Measurements from ENCODE around the gene CCDC89. TPM values are rescaled to one million over a fixed set of nuclear protein-coding genes. Genes with fewer than 3 reads are reported as not detected.
A peak's percentile ranks its signal among the peaks of the same experiment; 100 is the strongest.

Gene CCDC89
- total RNA-seq = 0.41 TPM

DNA sequence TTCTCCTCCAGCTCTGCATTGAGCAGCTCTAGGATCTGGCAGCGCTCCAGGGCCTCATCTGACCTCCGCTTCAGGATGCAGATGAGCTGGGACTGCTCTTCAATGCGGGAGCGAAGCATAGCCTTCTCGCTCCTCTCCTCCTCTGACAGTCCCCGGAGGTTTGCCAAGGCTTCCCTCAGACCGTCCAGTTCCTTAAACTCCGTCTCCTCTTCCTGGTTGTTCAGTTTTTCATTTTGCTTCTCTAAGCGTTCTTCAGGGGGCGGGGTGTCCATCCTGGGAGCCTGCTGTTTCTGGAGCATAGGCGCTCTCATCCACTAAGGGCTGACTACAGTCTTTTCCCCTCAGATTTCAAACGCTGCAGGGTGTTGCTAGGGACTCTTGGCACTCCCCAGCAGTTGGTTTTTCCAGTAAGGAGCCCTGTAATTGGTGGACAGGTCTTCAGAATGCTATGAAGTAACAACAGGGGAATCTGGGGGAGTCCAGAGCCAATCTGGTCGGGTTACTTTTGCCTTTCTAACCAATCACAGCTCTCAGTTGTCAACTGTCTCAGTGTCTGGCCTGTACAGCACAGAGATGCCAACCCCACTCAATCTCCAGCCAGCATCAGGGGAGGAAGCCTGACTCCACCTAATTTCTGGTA is at the start of gene CCDC89:
Gene CCDC89, minus strand, starts transcription at position 376 of the 640 bp plus-strand sequence. Its CDS starts 65 bp downstream, at position 311.
- FAIRE-seq (no peak), DNase-seq (ENCODE audit: low spot score in 2 of 2) (peak; percentile 59 to 73)

DNA sequence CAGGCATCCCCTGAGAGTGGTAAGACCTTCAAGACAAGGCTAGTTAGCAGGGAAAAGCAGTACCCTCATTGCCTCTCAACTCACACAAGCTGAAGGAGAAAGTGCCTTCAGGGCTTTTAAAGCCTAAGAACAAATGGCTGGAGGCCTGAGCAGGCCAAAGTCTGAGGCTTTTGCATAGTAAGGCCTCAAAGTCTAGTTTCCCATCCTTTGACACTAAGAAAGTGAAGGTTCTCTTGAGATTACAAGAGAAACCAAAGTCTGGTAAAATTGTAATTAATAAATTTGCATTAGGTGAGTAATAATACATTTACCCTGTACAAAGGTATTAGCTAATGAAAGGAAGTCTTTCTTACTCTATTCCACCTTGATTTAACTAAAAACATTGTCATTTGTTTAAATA is 47.0 kb upstream of the CCDC89 start:
- no peak for FAIRE-seq

DNA sequence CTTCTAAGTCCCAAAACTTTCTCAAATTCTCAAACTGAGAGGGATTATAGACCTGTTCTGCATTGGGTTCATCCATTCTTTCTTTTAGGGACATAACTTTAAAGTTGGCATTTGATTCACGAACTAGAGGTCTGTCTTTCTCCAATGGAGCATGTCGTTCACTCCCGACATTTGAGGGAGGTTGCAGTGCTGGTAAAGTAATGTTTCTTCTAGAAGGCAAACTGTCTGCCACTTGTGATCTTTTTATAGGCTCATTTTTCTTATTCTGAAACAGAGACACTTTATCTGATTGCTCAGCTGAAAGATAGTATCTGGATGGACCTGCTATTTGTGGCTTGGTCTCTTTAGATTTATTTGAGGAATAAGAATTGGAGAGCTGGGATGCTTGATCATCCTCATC is 40.4 kb upstream of the CCDC89 start:
- FAIRE-seq (no peak), DNase-seq (ENCODE audit: low spot score in 2 of 2) (no peak)

More for the DNA sequence above, 47.0 kb upstream of the CCDC89 start:
- no peak for DNase-seq (ENCODE audit: low spot score in 2 of 2)

DNA sequence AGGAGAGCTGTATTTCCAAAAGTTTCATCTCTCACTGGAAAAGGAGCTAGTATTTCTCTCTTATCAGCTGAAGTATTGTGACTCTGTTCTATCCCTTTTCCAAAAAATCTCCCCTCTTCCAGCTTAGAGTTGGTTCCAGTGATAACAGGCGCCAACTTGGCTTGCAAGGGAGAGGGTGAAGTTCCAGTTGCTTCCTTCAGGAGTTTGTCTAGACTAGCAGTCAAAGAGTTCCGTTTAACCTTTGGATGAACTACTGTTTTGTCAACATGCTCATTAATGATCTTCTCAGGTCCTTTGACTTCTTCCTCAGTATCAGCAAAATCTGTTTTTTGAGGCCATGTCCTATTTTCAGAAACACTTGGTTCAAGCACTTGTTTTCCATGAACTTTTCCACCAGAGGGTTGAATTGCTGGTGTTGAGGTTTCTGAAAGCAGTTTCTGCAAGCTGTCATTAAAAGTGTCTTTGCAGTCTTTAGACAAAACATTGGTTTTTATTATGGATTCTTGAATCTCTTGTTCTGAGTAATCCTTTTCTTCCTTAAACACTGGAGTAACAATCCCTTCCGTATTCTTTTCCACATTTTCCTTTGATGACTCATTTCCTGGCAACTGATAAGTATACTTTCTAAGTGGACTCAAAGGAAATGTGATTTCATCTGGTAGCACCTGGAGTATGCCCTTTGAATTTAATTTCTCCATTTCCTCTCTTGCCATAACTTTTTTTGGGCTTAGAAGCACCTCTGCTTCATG is 39.7 kb upstream of the CCDC89 start:
- DNase-seq (ENCODE audit: low spot score in 2 of 2) (no peak), FAIRE-seq (no peak)

DNA sequence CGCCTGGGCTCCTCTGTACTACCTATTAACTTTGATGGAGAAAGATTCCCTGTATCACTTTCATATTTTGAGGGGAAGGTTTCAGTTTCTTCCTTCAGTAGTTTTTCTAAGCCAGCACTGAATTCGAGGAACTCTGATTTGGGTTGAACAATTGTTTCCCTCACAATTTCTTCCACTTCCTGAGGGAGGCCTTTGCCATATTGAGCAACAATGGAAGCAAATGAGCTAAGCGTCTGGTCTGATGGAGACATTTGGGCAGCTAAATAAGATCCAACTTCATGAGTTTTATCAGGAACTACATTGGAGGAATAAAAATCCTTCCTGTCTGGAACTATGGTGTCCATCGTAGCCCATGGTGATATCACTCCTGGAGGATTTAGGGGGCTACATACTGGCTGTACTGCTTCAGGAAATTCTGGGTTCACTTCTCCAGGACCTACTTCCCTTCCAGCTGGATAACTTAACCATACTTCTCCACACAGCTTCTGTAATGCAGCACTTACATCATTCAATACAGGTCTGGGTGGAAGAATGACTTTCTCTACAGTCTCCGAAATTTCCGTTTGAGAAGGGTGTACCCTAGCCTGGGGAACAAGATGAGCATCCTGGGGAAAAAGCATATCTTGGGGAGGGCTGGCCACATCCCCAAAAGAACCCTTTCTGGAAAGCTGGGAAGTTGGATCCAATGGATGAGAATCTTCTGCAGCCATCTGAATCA is 38.9 kb upstream of the CCDC89 start:
- no peak for DNase-seq (ENCODE audit: low spot score in 2 of 2)
- no peak for FAIRE-seq

DNA sequence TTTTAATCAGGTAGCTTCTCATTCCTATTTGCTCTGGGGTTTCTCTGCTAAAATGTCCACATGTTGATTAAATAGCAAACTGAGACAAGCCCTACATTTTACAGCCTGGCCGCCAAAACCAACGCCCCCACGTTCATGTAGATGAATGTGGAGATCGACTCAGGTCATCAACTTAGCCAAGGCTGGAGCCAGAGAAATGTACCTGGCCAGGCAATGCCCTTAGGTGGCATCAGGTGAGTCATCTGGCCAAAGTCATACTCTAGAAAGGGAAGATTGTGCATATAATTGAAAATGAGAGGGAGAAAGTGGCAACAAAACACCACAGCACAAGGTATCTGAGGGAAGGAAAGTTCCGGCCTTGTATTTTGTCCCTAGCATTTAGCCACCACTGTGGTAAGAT is 37.1 kb upstream of the CCDC89 start:
- FAIRE-seq = no peak

DNA sequence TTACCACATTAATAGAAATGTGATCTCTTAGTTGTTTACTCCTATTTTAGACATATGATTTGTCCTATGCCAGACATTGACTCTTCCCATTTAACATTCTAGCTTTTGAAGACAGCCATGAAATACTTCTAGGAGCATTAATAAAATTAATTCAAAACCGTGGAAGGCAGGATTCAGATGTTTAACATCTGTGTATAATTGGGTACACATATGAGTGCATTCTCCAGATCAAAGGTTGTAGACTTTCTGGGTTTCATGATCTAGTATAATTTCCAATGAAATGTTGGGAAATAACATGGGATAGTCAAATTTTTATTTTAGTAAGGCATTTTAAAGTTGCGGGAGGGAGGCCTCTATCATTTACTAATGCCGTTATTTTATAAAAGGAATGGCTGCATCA is 35.2 kb upstream of the CCDC89 start:
- no peak for DNase-seq (ENCODE audit: low spot score in 2 of 2)
- FAIRE-seq = no peak

More for the DNA sequence above, 37.1 kb upstream of the CCDC89 start:
- DNase-seq (ENCODE audit: low spot score in 2 of 2) = no peak

DNA sequence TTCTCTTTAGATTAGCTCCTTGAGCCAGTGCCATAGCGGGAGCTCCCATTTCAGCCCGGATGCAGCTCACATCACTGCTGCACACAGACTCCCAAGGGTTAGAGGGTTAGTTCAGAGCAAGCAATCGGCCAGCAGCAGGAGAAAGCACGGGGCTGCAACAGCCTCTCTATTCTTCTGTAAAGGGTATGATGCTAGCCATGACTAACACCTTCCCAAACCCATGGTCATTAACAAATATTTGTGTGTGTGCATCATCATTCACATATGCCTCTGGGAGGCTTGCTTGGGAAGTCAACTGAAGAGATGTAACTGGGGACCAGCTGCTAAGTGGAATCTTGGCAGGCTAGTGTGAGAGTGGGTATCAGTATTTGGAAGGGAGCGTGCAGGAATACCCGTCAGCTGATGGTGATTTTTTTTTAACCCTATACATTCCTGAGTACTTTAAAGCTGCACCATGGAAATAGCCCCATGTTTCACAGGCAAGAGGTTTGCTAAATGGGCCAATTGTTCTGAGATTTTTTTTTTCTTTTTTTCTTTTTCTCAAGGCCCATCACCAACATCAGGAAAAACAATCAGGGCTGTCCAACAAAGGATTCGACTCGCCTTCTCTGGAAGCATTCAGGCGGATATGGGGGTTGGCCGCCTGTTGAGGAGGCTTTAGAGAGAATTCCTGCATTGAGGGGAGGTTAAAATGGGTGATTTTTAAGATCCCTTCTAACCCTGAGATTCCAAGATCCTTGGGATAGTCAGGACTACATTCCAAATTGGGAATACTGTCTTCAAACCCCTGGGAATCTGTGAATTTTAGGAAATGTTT is 33.2 kb upstream of the CCDC89 start:
- DNase-seq (ENCODE audit: low spot score in 2 of 2) = peak; percentile 13 to 16
- FAIRE-seq = no peak

DNA sequence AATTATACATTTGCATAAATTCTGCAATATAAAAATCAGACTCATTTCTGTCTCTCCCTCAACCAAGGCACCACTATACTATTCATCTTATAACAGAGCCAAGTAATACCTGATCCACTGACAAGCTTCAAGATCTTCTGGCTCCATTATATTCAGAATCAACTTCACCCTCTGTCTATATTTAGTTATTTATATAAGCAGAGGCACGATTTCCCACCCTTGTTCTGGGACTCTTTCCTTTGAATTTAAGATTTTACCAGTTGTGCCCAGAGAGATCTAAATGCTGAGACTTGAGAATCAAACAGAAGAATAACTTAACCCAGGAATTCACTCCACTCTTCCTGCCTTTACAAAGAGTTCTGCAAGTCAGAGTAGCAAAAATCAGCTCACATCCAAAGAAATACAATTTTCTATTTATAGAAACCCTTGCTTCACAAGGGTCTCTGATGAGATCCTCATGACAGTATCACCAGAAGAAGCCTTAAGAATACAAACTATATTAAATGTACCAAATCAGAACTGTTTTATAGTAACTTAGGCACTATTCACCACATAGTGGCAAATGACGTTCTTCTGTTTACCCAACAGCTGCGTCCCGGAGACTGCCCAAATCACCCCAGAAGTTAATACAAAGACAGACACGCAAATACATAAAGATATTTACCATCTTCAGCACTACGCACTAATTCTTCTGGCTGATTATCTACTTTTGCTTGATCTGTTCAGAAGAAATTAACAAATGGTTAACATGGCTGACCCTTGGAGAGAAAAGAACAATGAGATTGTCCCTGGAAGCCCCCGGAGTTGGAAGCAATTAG is 32.3 kb upstream of the CCDC89 start:
- DNase-seq (ENCODE audit: low spot score in 2 of 2) (no peak), FAIRE-seq (no peak)

DNA sequence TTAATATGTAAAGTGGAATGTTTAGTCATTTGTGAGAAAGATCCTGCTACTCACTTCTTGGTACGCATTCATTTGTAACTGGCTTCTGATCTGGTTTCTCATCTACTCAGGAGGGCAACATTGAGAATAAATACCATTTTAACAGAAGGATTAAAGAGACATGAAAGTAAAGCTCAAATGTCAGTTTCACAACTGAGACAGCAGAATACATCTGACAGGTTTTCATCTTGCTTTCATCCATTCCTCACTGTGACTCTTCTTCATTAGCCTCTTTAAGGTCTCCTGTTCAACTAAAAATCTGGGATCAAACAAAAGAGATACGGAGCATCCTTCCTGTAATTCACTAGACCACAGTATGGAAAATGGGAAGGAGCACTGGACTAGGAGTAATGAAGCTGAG is 31.4 kb upstream of the CCDC89 start:
- FAIRE-seq (no peak), DNase-seq (ENCODE audit: low spot score in 2 of 2) (no peak)

DNA sequence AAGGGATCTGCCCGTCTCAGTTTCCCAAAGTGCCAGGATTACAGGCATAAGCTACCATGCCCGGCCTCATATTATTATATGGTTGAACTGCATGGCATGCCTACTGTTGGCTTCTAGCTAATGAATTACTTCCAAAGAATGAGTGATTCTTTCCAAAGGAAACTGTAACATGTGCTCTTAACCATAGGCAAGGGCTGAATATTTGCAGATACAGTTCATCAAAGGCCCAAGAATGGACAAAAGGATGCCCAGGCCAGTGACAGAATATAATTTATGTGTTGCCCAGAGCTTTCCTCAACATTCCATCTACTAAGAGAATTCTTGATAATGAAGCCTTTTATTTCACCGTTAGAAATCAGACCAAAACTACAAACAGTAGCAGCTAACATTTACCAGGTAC is 27.0 kb upstream of the CCDC89 start:
- DNase-seq (ENCODE audit: low spot score in 2 of 2) (no peak), FAIRE-seq (no peak)

DNA sequence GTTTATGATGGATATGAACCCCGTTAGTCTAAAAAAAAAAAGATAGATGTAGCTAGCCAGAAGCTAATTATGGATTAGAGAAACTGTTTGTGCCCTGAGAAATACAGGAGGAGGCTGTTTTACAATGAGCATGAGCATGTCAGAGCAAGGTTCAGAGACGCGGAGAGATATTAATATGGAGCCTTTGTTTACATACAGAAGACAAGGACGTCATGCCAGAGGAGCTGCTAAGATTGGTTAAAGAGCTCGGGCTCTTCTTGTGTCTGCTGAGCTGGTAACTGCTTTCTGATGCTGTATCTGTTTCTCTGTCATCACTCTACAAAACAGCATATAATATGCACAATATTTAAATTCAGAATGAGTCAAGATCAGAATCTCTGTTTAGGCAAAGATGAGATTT is 24.9 kb upstream of the CCDC89 start:
- FAIRE-seq (no peak), DNase-seq (ENCODE audit: low spot score in 2 of 2) (no peak)

DNA sequence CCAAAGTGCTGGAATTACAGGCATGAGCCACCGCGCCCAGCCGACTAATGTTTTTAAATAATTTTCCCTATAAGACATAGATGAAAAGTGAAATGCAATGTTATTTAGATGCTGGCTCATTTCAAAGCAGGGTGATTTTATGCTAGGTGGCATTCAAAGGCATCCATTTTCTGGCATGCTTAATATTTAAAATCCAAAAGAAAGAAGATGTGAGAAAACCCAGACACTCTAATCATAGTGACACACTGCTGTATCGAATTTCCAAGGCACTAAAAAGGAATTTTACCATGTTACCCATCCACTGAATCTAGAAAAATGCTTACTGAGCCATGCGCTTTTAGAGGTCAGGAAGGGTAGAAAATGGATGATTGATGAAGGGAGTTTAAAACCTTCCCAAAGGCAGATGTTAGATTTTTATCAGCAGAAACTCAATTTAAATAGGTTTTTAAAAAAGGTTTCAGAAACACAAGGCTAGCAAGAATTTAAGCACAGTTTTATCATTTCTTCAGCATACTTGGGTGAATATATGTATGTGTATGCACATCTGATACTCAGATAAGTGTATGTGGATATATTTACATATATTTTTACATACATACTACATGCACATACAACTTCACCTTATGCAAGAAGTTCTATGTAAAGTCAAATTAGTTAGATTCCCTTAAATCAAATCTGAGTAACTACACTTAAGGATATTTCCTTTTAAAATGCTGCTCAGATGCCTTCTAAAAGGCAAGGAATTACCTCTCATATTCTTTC is 24.1 kb upstream of the CCDC89 start:
- FAIRE-seq (no peak), DNase-seq (ENCODE audit: low spot score in 2 of 2) (no peak)

DNA sequence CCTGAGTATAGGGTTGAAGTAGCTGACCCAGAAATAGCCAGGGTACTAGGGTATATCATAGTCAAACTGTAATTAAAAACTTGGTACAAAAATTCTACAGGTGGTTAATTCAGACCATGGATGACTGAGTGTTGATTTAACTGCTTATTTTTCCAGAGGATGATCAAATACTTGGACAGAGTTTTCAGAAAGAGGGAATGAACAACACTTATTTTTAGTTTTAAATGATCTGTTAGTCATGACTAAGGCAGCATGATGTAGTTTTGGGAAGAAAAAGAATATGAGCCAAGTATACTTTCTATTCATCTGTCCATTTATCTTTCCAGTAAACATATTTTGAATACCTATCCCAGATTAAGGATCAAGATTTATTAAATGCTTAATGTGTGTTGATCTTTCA is 19.8 kb upstream of the CCDC89 start:
- no peak for DNase-seq (ENCODE audit: low spot score in 2 of 2)
- no peak for FAIRE-seq

DNA sequence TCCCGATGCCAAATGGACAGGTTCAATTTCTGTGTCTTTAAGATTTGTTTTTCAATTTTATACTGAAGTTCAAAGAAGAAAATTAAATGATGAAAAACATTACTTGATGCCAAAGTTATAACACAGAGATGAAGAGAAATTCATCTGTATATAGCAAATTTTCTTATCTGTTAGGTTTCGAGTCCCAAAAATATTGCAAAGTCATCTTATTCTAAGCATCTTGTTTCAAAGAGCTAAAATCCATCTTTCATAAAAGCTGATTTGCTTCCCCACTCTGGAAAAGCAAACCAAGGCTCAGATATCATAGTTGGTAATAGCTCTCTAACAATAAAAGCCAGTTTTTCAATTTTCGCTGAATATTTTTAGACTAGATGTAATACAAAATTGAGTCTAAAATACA is 19.0 kb upstream of the CCDC89 start:
- DNase-seq (ENCODE audit: low spot score in 2 of 2) = no peak
- no peak for FAIRE-seq

DNA sequence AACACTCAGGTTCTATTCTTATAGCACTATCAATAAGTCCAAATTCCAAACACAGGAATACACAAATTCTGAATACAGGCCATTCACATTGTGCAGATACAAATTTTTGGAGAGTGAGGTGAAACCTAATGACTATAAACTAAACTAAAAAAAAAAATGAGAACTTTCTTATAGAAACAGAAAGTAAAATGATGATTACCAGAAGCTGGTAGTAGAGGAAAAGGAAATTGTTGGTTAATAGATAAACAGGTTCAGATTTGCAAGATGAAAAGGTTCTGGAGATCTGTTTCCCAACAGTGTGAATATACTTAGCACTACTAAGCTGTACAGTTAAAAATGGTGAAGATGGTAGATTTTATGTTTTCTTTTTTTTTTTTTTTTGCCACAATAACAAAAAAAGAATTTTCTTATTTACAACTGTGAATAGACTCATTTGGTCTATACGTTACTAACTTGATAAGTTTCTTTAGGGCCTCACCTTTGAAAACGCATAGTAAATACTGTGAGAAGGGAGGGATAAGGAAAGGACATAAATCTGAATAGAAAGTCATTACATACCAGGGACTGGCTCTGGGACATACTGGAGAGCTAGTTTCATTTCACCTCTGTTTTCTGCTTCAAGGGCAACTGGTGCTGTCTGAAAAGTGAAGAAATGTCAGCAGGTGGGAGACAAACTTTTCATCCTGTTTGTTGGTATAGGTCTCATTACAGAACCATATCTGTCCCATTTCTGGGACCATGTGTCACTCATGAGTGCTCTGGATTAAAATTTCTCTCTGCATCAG is 14.2 kb upstream of the CCDC89 start:
- DNase-seq (ENCODE audit: low spot score in 2 of 2) = no peak
- no peak for FAIRE-seq

DNA sequence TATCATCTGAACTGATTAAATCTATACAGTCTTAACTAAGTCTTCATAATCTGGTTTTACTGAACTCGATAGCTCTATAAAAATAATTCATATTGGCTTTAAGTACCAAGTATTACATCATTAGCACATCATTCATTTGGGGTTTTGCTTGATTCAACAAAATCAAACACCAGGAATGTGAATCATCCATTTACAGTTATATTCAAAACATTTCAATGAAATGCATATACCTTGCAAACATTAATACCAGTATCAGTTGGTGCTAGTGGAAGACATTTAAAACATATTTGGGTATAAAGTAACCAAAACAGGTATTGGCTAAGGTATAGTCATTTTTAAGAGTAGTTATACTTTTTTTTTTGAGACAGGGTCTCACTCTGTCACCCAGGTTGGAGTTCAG is 12.2 kb upstream of the CCDC89 start:
- DNase-seq (ENCODE audit: low spot score in 2 of 2) (no peak), FAIRE-seq (no peak)

DNA sequence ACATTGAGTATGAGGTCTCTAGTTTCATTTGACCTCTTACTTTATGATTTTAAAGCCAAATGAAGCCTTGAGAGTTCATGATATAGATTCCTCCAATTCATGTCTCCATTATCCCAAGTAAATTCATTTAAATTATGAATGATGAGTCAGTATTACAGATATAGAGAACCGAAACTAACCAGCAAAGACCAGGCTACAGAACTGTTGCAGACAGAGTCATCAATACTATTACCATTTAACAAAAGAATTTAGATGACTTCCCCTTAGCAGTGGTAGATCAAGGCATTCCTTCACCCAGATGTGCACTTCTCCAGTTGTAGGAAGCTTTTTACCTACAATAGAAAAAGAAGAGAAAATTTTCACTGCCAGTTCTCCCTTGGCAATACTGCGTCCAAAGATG is 11.8 kb upstream of the CCDC89 start:
- DNase-seq (ENCODE audit: low spot score in 2 of 2) = no peak
- no peak for FAIRE-seq
